ENCODE measurements around the gene GBP2.
"Not testable (repeated sequence)": the region's sequence is repeated elsewhere in the genome, so short reads cannot be mapped to it uniquely, and the experiment has no call there.

GBP2 gene

DNA sequence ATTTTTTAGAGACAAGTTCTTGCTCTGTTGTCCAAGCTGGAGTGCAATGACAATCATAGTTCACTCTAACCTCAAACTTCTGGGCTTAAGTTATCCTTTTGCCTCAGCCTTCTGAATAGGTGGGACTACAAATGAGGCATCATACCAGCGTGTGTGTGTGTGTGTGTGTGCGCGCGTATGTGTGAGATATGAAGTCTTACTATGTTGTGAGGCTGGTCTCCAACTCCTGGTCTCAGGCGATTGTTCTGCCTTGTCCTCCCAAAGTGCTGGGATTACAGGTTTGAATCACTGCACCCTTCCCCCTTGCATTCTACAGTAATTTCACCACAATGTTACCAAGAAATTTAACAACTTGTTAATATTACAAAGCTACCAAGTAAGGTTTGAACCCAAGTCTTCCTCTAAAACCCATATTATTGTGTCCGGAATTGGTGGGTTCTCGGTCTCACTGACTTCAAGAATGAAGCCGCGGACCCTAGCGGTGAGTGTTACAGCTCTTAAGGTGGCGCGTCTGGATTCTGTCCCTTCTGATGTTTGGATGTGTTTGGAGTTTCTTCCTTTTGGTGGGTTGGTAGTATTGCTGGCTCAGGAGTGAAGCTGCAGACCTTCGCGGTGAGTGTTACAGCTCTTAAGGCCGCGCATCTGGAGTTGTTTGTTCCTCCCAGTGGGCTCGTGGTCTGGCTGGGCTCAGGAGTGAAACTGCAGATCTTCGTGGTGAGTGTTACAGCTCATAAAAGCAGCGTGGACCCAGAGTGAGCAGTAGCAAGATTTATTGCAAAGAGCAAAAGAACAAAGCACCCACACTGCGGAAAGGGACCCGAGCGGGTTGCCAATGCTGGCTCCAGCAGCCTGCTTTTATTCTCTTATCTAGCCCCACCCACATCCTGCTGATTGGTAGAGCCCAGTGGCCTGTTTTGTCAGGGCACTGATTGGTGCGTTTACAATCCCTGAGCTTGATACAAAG, 970 bp upstream of the GBP2 start:
- not testable (repeated sequence) for DNase-seq

DNA sequence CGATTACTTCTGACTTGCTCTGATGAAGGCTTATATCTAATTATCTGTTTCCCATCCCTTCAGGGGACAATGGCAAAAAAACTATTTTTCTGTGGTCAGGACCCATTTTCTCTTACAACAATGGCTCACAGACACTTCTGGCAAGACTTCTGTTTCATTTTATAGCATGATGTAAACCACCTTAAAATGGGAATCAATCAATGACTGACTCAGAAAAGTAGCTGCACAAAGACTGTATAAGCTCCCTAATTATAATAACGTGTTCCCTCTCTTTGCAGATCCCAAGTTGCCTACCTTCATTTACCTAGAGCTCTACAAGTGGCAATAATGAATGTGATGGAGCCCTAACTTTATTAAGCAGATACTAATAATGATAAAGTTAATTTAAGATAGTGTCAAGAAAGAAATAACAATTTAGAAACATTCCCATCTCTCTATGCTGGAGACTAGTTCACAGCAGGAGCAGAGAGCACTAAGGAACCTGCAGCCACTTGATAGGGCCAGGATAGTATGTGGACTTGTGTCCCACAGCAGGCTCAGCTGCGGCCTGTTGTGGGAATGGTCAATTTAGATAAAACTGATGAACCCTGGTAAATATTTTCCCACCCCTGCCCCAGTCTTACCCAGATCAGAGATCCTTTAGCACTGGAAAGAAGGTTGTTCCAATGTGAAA, 538 bp downstream of the GBP2 start:
- DNase-seq, result no peak

DNA sequence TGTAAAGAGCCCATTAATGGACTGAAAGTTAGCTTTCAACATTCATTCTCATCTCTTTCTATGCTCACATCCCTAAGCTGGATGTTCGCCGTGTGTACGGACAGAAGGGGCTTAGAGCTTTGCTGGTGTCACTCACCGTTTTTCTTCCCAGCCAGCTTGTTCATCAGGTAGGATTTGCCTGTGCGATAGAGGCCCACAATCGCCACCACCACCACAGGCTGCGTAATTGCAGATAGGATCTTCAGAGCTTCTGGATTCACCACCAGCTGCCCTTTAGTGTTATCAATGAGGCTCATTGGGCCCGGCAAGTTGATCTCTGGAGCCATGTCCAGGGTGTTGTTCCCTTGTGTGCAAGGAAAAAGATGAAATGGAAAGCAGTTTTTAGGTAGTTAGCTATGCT, 4.3 kb downstream of the GBP2 start:
- no peak for DNase-seq

DNA sequence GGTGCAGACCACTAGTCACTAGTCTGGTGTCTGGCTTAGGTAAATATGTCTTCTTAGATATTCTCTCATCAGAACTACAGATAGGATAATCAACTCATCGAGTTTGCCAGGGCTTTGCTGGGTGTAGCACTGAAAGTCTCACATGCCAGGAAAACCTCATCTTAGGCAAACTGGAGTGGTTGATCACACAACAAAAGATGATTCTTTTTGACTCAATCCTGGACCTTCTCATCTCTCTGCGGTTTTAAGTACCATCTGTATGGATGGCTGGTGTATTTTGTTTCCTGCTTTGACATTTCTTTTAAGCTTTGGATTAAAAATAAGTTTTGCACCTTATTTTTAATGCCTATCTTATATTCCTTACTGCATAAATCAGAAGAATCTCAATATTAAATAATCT, 11.3 kb downstream of the GBP2 start:
- no peak for DNase-seq

DNA sequence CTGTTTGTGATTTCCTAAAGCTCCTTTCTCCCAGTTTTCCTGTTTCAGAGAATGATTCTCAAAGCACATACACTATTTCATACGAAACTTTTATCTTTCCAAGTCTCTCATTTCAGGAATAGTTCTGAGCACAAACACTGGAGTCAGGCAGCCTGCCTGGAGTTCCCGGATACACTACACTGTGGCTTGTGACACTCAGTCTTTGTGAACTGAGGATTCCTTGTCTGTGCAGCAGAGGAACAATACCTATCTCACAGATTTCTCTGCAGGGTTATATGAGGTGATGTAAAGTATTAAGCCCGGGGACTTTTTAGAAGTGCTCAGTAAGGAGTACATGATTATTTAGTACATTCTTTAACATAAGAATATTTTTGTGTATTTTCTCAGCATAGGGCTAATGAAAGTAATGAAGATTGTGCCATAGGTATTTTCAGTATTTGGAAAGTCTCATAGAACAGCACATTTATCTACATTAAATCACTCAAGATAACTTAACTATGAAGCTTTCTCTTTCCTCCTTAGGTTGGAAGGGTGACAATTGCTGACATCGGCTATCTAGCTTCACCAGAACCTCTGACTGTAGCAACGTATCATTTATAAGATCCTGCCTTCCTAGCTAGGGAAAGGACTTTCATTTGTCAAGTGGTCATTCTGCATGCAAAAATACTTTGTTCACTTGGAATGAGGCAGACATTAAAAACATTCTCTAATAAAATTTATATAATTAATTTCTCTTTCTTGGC, 12.9 kb downstream of the GBP2 start:
- DNase-seq, result no peak

DNA sequence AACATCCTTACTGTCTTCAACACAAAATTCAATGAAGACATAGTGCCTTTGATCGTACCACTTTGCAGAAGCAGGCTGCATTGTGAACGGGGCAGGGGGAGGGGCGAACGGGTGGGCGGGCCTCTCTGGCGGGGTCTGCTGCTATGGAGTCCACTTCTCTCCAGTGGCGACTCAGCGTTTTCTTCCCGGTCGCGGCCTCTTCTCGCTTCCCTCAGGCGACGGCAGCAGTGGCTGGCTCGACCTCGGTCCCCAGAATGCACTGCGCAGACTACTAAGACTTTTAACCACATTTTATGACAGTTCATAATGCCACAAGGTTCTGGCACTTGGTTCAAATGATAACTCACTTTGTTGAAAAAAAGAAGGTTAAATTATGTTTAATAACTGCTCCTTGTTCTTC, 21.2 kb downstream of the GBP2 start:
- no peak for DNase-seq

DNA sequence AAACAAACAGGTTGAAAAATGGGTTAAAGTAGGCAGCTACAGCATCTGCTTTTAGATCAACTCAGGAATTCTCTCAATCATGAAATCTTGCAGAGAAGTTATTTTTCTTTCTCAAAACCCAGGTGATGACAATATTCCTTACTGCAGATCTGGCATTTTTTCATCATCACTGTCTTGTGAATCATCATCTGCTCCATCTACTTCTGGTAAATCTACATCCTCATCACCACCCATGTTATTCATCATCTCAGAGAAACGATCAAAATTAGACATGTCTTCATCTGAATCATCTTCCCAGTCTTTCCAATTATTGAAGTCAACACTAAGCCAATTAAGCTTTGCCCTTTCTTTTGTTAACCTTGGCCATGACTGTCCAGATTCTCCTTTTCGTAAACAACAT, 21.8 kb downstream of the GBP2 start:
- DNase-seq, result no peak

DNA sequence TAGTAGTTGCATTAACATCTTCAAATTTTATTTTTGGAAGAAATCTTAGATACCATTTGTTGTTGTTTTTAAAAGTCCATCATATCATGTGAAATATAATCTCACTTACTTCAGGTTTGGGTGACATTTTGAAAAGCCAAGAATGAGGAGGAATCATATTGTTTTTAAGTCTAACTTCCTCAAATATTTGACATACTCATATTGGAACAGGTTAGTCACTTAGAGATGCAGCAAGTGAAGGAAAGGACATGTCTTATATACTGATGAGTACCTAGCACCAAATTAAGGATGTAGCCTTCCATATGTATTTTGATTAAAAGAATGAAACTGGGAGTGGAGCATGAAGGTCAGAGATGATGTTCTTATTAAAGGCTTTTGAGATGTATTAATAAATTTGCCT, 23.9 kb downstream of the GBP2 start:
- DNase-seq, result no peak

DNA sequence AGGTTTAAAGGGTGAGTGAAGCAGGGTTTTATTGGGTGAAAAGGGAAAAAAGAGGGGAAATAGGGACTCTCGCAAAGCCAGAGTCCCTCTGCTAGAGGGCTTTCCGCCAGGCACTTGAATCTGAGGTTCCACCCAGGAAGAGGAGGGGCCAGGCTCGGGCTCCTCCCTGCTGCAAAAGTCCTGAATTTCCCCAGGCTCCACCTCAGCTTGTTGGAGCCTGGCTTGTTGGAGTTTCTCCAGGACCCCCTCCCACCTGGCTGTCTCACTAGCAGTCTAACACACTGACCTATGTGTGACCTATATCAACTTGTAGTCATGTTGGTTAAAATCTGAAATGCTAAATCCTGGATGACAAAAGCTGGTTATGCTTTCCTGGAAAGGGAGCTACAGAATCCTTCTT, 25.5 kb downstream of the GBP2 start:
- no peak for DNase-seq

DNA sequence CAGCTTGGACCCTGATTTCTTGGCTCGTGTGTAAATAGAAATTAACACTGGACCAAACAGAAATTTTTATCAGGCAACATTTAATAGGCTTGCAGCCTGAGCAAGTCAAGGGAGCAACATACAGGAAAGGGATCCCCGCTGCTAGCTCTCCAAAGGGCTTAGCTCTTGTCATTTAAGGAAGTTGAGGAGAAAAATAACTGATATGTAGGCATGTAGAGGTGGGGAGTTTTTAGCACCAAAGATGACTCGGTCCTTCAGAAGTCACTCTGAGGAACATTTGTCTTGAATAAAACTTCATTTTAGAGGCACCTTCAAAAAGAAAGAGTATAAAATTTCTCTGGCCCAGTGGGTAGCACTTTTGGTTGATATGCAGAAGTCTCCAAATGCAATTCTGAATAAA, 27.1 kb downstream of the GBP2 start:
- DNase-seq, result no peak

DNA sequence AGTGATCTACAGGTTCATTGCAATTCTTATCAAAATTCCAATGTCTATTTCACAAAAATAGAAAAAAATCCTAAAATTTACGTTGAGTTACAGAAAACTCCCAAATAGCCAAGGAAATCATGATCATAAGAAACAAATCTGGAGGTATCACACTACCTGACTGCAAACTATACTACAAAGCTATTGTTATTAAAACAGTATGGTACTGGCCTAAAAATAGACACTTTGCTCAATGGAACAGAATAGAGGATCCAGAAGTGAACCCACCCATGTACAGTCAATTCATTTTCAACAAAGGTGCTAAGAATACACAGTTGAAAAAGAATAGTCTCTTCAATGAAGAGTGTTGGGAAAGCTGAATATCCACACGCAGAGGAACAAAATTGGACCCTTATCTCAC, 30.2 kb downstream of the GBP2 start:
- no peak for DNase-seq

DNA sequence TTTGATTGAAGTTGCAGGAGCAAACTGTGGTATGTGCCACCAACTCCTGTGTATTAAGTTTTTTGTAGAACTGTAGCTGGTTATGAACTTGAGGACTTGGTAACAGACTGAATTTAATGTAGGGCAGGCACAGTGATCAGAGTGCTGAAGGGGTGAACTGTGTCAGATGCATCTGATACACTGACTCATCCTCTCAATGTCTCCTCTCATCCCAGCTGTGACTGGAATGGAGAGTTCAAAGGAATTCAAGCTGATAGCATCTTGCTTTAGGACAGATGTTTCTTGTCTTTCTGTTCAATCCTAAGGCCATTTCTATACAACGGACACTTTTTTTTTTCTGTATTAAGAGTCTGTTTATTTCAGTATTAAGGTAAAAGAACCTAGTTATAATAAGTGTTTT, 36.0 kb downstream of the GBP2 start:
- DNase-seq, result no peak

DNA sequence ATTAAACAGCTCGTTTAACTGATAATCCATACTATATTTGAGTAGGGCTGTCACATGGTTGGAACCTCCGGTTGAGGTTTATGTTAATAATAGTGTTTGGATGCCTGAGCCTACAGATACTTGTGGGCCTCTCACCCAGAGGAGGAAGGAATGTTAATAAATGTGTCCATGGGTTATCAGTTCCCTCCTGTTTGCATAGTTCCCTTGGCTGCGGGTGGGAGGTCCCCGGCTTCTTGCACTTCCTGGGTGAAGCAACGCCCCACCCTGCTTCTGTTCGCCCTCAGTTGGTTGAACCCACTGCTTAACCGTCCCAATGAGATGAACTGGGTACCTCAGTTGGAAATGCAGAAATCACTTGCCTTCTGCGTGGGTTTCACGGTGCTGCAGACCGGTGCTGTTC, 37.3 kb downstream of the GBP2 start:
- DNase-seq, result no peak

DNA sequence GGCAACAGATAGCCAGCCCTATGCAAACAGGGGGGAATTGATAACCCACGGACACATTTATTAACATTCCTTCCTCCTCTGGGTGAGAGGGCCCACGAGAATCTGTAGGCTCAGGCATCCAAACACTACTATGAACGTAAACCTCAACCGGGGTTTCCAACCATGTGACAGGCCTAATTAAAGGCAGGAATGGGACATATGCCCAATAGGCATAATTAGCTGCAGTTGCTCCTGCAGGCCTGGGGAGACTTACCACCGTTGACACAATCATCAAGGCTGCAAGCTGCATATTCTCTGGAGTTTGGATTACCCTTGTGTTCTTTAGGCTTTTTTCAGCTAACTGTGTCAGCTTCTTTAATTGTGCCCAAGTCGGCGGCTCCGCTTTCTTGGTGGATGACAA, 38.7 kb downstream of the GBP2 start:
- no peak for DNase-seq

DNA sequence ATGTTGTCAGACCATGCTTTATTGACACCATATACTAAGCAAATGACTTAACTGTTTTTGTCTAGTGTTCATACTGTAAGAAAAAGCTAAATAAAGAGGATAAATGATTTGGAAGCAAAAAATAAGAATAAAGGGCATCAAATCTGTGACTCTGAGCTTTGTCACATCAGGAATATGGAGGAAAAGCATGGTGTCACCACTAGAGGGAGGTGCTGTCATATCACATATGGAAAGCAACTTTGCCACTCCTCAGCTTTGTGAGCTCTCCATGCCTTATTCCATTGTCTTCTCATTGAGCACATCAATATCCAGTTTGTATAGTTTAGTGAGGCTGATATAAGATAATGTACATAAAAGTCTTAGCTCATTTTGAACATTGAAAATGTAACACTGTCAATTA, 40.1 kb downstream of the GBP2 start:
- DNase-seq, result peak; percentile 40

DNA sequence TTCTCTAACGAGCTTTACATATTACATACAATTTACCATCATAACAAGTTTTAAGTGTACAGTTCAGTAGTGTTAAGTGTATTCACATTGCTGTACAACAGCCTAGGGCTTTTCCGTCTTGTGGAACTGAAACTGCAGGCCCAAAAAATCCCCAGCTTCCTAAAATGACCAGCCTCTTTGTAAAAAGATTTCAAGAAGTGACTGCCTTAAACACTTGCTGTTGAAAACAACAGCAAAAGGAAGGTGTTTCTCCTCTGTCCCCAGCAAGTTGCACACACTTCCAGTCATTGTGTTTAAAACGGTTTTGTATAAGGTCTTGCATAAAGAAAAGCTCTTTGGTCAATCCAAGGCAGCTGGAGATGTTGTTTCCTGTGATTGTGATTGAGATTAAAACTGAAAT, 44.9 kb downstream of the GBP2 start:
- no peak for DNase-seq

DNA sequence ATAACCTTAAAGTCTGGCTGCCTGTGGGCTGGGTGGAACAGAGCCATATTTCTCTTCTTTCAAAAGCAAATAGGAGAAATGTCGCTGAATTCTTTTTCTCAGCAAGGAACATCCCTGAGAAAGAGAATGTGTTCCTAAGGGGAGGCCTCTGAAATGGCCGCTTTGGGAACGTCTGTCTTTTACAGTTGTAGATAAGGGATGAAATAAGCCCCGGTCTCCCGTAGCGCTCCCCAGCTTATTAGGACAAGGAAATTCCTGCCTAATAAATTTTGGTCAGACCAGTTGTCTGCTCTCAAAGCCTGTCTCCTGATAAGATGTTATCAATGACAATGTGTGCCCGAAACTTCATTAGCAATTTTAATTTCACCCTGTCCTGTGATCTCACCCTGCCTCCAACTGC, 45.8 kb downstream of the GBP2 start:
- DNase-seq, result not testable (repeated sequence)

DNA sequence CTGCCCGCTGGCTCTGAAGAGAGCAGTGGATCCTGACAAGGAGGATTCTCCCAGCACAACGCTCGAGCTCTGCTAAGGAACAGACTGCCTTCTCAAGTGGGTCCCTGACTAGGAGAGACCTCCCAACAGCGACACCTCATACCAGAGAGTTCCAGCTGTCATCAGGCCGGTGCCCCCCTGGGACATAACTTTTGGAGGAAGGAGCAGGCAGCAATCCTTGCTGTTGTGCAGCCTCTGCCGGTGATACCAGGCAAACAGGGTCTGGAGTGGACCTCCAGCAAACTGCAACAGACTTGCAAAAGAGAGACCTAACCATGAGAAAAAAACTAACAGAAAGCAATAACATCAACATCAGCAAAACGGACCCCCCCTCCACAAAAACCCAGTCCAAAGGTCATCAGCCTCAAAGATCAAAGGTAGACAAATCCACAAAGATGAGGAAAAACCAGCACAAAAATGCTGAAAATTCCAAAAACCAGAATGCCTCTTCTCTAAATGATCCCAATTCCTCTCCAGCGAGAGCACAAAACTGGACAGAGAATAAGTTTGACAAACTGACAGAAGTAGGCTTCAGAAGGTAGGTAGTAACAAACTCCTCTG, 53.3 kb downstream of the GBP2 start:
- not testable (repeated sequence) for DNase-seq

DNA sequence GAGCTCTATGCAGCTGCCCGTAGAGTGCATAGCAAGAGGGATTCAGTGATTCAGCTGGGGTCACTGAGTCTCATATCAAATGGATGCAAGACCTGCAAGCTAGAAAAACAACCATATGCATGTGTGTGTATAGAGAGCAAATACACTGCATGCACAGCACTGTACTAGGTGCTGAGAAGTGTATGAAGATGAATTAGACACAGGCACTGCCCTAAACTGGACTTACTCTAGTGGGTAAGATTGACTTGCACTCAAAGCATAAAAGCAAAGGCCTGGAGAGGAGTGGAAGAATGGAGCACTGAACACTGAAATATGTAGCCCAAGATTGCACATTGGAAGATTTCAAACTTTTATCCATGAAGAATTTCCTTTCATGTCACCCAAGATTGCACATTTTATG, 55.4 kb downstream of the GBP2 start:
- DNase-seq, result no peak

DNA sequence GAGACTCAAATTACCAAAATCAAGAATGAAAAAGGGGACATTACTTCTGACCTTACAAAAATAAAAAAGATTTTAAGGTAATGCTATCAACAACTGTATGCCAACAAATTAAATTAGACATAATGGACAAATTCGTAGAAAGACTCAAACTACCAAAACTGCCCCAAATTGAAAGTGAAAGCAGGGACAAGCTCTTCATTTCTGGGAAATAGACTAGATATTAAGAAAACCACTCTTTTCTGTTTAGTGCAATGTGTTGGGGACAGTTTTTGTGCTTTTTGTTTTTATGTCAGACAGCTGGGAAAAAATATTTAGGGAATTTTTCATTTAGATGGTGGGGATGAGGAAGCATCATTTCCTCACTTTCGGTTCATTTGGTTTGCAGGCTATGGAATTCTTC, 56.0 kb downstream of the GBP2 start:
- peak; percentile 35 for DNase-seq

DNA sequence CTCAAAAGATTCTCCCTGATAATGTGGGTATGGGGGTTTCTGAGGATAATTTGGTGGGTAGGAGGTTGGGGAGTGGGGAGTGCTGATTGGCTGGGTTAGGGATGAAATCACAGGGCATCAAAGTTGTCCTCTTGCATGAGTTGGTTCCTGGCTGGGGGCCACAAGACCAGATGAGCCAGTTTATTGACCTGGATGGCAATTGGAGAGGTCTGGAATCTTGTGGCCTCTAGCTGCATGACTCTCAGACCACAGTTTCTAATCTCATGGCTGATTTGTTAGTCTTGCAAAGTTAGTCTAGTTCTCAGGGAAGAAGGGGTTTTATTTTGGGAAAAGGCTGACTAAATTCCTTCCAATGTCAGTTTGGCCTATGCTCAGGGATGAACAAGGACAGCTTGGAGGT, 57.6 kb downstream of the GBP2 start:
- DNase-seq, result no peak

DNA sequence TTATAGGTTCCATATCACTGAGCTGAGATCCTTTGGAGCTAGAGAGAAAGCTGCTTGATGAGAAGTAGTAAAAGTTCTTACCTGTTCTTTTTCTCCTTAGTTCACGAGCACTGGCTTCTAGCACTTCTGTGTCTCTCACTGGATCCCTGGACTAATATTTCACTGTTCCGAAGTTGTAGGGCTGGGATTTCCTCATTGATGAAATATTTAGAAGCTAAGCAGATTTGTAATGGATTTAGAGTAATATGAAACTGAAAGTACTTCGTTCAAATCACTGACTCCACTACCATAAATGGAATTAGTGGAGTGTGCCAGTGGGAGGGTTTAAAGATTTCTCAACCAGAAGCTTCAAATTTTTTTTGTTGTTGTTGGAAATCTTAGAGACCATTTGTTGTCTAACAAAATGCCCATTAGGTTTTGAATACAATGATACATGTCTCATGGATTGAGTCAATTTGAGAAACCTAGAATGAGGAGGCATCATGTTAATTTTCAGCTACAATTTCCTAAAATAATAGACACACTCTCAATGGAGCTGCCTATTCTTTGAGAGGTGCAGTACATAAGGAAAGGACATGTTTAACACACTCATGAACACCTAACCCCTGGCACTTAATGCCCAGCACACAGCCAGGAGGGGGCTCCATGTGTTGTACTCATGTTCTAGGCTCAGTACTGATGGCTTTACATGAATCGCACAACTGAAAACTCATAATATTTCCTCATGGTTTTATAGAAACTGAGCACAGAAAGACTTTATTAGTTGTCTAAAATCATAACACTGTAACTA, 60.6 kb downstream of the GBP2 start, which contains the start of gene GBP1:
Gene GBP1 (minus strand): TSS at position 130 of the 790 bp plus-strand sequence. CDS start 1,974 bp downstream, outside the sequence.
- no peak for DNase-seq

All from hematopoietic multipotent progenitor cell treated with erythropoietin and hydrocortisone succinate and interleukin-3 and kit ligand, for 8 days (in vitro differentiated cells).